ENCODE measurements around the gene CACNB4.
"Not testable (repeated sequence)": the region's sequence is repeated elsewhere in the genome, so short reads cannot be mapped to it uniquely, and the experiment has no call there.

CACNB4 gene

DNA sequence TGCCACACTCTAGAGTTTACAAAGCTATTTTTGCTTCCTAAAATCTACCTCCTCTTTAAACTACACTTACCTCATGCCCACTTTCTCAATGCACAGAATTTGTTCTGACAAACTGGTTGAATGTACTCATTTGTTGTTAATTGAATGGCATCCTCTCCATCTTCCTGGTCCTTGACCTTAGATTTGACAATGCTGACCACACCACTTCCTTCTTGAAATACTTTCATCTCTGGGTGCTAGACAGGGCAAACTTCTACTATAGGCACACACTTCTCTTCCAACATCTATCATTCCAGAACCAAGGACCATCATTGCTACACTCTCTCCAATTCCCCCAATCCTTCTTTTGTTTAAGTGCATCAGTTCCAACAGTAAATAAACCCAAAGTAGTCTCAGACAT, 292.9 kb downstream of the CACNB4 start:
- DNase-seq, result no peak

DNA sequence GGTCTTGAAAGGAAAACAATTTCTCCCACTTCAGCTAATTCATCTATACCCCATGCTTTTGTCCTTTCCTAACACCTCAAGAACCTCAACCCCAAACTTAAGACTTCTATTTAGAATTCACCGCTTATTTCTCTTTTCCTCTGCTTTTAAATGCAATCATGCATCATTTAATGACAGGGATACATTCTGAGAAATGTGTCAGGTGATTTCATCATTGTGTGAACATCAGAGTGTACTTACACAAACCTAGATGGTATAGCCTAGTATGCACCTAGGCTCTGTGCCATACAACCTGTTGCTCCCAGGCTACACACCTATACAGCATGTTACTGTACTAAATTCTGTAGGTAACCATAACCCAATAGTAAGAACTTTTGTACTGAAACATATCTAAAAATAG, 293.5 kb downstream of the CACNB4 start:
- no peak for DNase-seq

DNA sequence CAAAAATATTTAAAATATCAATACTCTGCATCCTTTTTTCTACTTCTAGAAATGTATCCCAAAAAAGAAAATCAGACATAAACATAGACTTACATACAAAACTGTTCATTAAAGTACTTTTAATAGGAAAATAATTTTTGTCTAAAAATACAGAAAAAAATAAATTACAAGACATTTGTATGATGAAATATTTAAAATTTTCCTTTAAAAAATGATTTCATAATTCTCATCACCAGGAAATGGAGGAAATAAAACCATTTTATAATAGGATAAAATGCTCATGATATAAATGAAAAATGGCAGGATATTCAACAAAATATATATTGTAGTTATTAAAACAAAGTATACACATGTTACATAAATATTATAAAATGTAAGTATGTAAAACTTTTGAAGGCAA, 295.0 kb downstream of the CACNB4 start:
- DNase-seq, result no peak

DNA sequence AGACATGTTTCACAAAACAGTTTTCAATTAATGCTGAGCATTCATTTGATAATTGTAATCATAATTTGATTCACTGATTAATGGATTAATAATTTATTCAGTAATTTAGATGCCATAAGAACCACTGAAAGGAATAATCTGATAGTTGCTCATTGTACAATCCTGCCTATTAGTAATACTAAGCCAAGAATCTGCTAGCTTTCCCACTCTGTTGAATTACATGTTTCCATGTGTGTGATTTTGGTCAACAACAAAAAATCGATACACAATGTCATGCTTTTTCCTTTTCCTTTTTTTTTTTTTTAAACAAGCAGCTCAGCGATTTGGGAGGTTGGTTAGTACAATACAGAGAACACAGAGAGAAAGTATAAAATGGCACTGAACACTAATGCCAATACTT, 296.5 kb downstream of the CACNB4 start:
- DNase-seq, result no peak

DNA sequence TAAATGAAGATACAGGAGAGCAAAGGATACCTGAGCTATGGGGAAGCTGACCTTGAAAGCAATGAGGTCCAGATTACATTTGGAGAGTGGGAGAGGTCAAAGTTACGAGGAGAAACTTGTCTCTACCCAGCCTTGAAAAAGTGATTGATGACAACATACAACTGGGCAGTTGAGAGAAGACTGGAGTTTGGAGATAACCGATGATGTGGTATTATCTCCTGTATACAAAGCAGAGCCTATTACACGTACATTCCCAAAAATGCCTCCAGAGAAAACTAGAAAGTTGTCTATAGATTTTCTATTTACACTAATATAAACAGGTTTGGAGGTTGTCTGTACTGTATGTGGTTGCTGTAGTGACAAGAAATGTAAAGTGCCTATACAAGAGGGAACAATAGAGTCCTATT, 299.0 kb downstream of the CACNB4 start:
- DNase-seq, result no peak

DNA sequence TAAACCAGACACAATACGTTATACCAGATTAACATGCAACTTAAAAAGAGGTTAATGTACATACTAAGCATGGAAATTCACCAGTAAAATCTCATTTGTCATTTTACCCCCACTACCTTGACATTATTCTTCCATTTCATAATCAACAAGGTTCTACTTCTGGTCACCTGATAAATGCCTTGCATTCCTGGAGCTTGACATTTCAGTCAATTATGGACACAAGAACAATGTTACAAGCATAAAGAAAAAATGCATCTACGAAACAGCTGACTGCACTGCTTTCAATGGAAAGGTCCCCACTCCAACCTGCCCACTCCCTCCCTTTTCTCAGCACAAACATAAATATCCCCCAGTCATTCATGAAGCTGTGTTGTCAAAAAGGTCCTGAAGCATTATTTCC, 302.1 kb downstream of the CACNB4 start:
- DNase-seq, result no peak

DNA sequence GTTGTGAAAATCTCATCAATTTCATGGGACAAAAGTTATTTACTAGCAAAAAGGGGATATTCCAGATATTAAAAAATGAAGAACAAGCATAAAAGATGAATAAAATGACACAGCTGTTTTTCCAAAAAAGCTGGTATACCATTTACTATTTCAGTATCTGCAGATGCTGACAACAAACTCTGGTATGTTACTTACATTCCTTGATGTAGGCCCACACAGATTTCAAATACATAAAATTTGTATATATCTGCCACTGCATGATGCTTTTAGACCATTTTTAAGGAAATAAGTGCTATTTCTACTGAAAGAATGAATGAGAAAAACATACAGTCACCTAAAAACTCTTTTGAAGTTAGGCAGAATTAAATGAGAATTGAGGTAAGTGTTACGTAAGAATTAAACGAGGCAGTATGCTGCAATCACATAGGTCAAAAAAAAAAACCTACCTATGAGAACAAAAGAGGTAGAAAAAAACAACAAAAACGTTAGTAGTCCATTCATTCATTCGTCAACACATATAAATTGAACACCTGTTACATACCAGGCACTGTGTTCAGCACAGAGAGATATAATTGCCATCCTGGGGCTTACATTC, 303.1 kb downstream of the CACNB4 start:
- DNase-seq, result no peak

DNA sequence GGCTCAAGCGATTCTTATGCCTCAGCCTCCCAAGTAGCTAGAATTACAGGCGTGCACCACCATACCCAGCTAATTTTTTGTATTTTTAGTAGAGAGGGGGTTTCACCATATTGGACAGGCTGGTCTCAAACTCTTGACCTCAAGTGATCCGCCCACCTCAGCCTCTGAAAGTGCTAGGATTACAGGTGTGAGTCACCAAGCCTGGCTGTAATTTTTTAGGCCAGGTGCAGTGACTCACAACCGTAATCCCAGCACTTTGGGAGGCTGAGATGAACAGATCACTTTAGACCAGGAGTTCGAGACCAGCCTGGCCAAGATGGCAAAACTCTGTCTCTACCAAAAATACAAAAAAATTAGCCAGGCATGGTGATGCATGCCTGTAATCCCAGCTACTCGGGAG, 304.4 kb downstream of the CACNB4 start:
- DNase-seq, result not testable (repeated sequence)

DNA sequence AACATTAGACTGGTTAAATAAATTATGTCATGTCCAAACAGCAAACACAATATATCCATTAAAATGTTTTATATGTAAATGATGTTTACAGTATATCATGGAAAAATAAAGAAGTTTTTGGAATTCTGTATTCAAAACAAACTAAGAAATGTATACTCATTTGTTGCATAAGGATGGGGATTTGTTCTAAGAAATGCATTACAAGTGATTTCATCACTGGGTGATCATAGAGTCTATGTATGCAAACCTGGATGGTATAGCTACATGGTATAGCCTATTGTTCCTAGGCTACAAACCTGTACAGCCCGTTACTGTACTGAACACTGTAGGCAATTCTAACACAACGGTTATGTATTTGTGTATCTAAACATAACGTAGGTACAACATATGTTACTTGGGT, 305.7 kb downstream of the CACNB4 start:
- no peak for DNase-seq

DNA sequence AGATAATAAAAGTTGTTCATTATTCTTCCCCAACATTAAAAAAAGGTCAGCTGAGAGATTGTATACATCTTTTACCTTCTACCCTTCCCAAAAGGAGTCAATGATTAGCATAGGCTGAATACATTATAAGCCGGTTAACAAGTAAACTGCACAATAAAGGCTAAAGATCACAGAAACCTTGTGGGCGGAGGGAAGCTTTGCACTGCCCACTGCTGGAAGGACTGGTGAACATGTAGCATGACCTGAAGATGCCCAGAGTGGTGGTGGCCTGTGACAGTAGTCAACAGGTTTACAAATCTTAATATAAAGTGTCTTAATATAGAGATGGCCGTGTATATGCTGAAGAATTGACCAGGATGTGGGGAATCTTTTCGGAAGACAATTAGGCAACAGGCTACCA, 306.3 kb downstream of the CACNB4 start:
- no peak for DNase-seq

DNA sequence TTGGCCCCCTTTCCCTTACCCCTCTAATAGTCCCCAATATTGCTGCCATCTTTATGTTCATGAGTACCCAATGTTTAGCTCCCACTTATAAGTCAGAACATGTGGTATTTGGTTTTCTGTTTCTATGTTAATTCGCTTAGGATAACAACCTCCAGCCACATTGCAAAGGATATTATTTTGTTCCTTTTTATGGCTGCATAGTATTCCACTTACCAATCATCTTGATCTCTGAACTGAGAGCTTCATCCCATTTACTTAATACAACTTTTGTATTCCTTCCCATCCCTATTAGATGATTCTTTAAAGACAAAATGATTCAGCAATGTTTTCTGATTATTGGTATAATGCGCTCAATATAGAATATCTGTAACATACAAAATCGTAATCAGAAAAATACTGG, 307.3 kb downstream of the CACNB4 start:
- DNase-seq, result no peak

DNA sequence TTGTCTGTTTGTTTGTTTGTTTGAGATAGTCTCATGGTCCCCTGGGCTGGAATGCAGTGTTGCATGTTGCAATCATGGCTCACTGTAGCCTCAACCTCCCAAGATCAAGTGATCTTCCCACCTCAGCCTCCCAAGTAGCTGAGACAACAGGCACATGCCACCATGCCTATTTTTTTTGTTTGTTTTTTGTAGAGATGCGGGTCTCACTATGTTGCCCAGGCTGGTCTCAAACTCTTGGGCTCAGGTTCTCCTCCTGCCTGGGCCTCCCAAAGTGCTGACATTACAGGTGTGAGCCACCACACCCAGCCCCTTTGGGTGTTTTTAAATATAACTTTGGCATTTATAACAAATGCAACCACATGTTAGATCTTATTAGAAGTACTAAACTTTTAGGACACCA, 308.2 kb downstream of the CACNB4 start:
- DNase-seq, result no peak

DNA sequence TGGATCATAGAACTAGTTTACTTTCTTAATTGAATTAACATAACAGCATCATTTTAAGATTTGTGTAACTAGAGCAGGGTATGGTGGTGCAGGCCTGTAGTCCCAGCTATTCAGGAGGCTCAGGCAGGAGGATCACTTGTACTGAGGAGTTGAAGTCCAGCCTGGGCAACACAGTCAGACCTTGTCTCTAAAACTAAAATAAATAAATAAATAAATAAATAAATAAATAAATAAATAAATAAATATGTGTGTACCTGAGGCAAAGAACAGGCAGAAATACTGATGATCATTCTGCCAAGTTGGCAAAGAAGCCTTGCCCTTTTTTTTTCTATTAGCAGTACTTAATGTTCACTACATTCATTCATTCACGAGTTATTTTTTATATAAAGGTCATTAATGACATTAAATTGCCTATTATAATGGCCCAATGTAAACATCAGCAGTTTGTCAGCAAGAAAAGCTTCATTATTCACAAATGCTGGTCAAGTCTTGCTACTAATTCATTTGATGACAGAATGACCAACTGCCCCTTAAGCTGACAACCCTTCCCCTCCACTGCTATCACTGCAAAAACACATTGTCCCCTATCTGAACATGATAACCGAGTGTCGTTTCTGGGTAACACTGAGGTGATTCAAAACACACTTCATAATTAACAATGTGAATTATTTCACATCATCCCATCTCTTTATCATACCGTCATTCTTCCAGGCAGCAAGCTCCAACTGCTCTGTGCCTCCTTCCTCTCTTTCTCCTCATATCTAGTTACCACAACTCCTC, 309.6 kb downstream of the CACNB4 start:
- no peak for DNase-seq

DNA sequence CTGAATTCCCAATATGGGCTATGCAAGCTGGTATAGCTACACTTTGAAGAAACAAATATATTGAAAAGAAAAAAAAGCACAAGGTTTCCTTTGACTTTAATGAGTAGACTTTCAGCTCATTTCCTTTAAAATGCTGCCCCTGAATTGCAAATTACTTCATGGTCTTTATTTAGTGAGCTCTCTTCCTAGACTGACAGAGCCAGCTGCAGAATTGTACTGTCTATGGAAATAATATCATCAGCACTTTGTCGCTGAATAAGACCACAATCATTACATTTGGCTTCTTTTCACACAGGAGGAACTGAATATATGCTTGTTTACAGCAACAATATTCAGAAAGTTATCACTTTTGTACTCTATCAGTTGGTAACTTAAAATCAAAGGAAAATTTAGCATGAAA, 312.4 kb downstream of the CACNB4 start:
- no peak for DNase-seq

DNA sequence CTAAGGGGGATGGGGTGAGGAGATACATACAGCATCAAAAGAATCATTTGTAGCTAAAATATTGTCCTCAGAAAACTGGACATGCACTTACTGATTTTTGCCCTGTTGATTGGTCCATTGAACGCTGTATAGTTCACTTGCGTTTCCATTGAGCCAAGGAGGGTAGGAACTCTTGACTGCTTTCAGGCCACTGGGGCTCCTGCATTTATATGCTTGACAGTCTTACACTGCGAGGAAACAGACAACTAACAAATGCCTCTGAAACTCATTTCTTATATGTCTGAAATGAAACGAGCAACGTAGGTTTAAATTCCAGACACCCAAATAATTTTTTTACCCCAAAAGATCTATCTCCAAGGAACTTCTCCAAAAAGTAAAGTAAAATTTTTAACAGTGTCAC, 312.8 kb downstream of the CACNB4 start:
- no peak for DNase-seq

DNA sequence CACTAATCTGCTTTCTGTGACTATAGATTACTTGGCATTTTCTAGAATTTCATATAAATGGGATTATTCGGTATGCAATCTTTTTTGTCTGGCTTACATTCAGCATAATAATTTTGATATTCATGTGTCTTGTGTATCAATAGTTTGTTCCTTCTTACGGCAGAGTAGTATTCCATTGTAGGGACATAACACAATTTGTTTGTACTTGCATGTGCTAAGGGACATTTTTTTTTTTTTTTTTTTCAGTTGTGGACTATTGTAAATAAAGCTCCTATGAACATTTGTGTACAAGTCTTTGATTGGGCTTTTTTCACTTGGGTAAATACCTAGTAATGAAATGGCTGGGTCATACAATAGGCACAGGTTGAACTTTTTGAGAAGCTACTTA, 315.7 kb downstream of the CACNB4 start:
- no peak for DNase-seq
